ENCODE data around the gene BCL2L2.

DNA sequence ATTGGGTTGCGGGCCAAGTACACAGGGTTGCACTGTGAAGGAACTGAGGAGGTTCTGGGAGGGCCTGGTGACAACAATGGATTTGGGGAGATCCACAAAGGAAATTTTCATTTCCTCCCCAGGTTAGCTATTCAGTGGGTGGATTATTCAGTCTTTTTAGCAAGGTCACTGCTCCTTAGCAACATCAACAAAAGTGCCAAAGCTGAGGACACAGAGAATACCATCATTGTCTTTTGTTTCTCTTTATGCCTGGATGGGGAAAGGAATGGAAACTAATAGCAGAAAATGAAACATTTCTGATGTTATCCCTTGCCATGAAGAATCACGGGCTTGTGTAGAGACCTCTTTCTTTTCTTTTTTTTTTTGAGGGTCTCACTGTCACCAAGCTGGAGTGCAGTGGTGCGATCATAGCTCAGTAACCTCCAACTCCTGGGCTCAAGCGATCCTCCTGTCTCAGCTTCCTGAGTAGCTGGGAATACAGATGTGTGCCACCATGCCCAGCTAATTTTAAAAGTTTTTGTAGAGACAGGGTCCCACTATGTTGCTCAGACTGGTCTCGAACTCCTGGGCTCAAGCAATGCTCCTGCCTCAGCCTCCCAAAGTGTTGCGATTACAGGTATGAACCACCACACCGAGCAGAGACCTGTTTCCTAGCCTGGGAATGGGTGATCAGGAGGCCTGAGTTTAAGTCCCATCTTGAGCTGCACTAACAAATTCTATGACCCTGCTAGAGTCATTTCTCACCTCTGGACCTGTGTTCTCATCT, 10.4 kb upstream of the BCL2L2 start:
- TF ChIP-seq CTCF (IDR thresholded peaks at IDR 0.05; ENCODE audit: low read depth, low read length, poor library complexity, severe bottlenecking) (no peak), EZH2phosphoT487 (IDR thresholded peaks at IDR 0.05; ENCODE audit: borderline replicate concordance, low read length) (no peak)
